ENCODE results near the gene APCDD1L. TPM values are rescaled to one million over a fixed set of nuclear protein-coding genes. Genes with fewer than 3 reads are reported as not detected.
A peak's percentile ranks its signal among the peaks of the same experiment; 100 is the strongest.

The APCDD1L gene
- total RNA-seq (2021; fragmentation: NEBNext Ultra II Directional; extraction: Animal tissue kit (Norgen Biotek cat#: 25700)) (3.1 and 3.2 TPM in 2 replicates), polyA plus RNA-seq (2011; rRNA removed) (0.83 and 1.8 TPM in 2 replicates), polyA minus RNA-seq (2011; rRNA and poly(A)+ RNA removed) (0.41 and 0.73 TPM in 2 replicates)
- polyA plus RNA-seq (2011; cell fraction: cytosol; rRNA removed), result 0.88 TPM
- 1.9 TPM for polyA plus RNA-seq (2011; cell fraction: nucleus; rRNA removed)
- polyA plus RNA-seq (2012, experiment 1 of 2), result 1.2 to 1.9 TPM (median 1.7 TPM) in 4 replicates
- polyA plus RNA-seq (2012, experiment 2 of 2), result 1.6 TPM
- 6.9 TPM for polyA plus RNA-seq (2013, experiment 1 of 2)
- 7.1 TPM for polyA plus RNA-seq (2013, experiment 2 of 2)
- 1.5 TPM for polyA minus RNA-seq (2011; cell fraction: cytosol; rRNA and poly(A)+ RNA removed)
- 2.0 TPM for polyA minus RNA-seq (2011; cell fraction: nucleus; rRNA and poly(A)+ RNA removed)
- long read RNA-seq, experiment 1, partial matches to known transcripts, result 0 of 2 reads
- long read RNA-seq, experiment 1, other reads (novel, unspliced or antisense), result 1 of 2 reads
- long read RNA-seq, experiment 2, result 0 reads

- FAIRE-seq (no peak), DNase-seq (ENCODE audit: low read depth in 1 of 2, low spot score in 2 of 2) (peak in 1 of 2 experiments; percentile 25)
- no peak within 1 kb of the TSS for H3K9ac ChIP-seq (replicated peaks in 1 of 4; ENCODE audit: extremely low read depth in 1 of 4, low read depth in 3 of 4, low read length in 3 of 4)
- ChIA-PET POLR2A (ENCODE audit: partially characterized antibody) (interaction anchor here (0.6 to 3.0 kb wide), 6 partner anchors 8 to 326 kb away, joined by 3 to 17 read pairs (median 4); no protein-coding TSS in a partner anchor), CTCF (ENCODE audit: partially characterized antibody) (interaction anchor here (0.6 to 6.4 kb wide), 2 partner anchors 34 to 1151 kb away, joined by 3 to 27 read pairs; no protein-coding TSS in a partner anchor)
- WGBS, 2 experiments (ENCODE audit: extremely low coverage in 1 of 2, insufficient coverage in 1 of 2, insufficient read length in 1 of 2, insufficient replicate concordance in 2 of 2, low coverage in 1 of 2, low lambda C conversion rate in 2 of 2, missing lambda C conversion rate in 1 of 2), result 26% methylated on average over 27 of the region's 28 CpGs; no CpG with 5 or more reads in 1 of the 2 experiments
- peaks cover 9 to 42% (median 37%) of the 10 kb centered on the region in 4 experiments for H3K27me3 ChIP-seq (replicated peaks in 1 of 4; ENCODE audit: control insufficient read depth in 3 of 4, extremely low read depth in 1 of 4, insufficient read depth in 3 of 4, low read length in 3 of 4)
- no peak within 1 kb of the TSS for H4K5ac ChIP-seq (ENCODE audit: insufficient read length, low read depth, low read length)
- H3K18ac ChIP-seq (ENCODE audit: extremely low read depth, low read length), result peak within 1 kb of the TSS; percentile 96
- H2AFZ ChIP-seq (ENCODE audit: low read length), result peak within 1 kb of the TSS; percentile 65; the same call in 1 of the 2 replicates
- H3K4ac ChIP-seq (replicated peaks; ENCODE audit: insufficient read length, low read depth, low read length), result peak within 1 kb of the TSS; percentile 72
- no peak within 1 kb of the TSS for H2BK20ac ChIP-seq (ENCODE audit: low read length)
- H4K20me1 ChIP-seq (replicated peaks in 1 of 2; ENCODE audit: control insufficient read depth in 1 of 2, insufficient read depth in 2 of 2, low read length in 2 of 2), result no peaks in the 10 kb centered on the region
- H3K79me2 ChIP-seq (ENCODE audit: control insufficient read depth in 1 of 2, insufficient read depth in 2 of 2, low read length in 2 of 2), result no peaks in the 10 kb centered on the region
- no peak within 1 kb of the TSS for H4K91ac ChIP-seq (replicated peaks; ENCODE audit: insufficient read length, low read length)
- no peak within 1 kb of the TSS for H3K23ac ChIP-seq (ENCODE audit: insufficient read length)
- no peak within 1 kb of the TSS for H3K14ac ChIP-seq (ENCODE audit: insufficient read length)
- no peak within 1 kb of the TSS for H2BK5ac ChIP-seq (ENCODE audit: low read depth, low read length)
- peak within 1 kb of the TSS; percentile 43 to 69 (median 56) for H3K4me3 ChIP-seq (ENCODE audit: extremely low read depth in 1 of 4, insufficient read depth in 2 of 4, low read depth in 3 of 4, low read length in 4 of 4)
- no peak within 1 kb of the TSS for H3K56ac ChIP-seq (replicated peaks; ENCODE audit: insufficient read length, low read depth, low read length)
- H2AK5ac ChIP-seq (ENCODE audit: low read depth, low read length), result no peak within 1 kb of the TSS
- H3K23me2 ChIP-seq (ENCODE audit: low read depth, low read length), result peaks cover 21% of the 10 kb centered on the region
- no peaks in the 10 kb centered on the region for H3K9me3 ChIP-seq (ENCODE audit: insufficient read depth in 2 of 2, low read depth in 1 of 2, low read length in 1 of 2)
- H3K79me1 ChIP-seq (ENCODE audit: low read depth, low read length), result no peaks in the 10 kb centered on the region
- H4K8ac ChIP-seq (ENCODE audit: extremely low read depth, insufficient read depth, low read length), result peak within 1 kb of the TSS; percentile 88
- H3K4me1 ChIP-seq (replicated peaks in 1 of 4; ENCODE audit: control insufficient read depth in 3 of 4, insufficient read depth in 4 of 4, low read length in 3 of 4), result peaks cover 3 to 15% (median 8%) of the 10 kb centered on the region in 4 experiments
- no peak within 1 kb of the TSS for H2BK120ac ChIP-seq (replicated peaks; ENCODE audit: low read depth, low read length)
- peak within 1 kb of the TSS; percentile 75; the same call in 1 of the 2 replicates for H2BK12ac ChIP-seq (ENCODE audit: low read depth, low read length)
- no peak within 1 kb of the TSS for H3K27ac ChIP-seq (ENCODE audit: low read depth, low read length)
- no peaks in the 10 kb centered on the region for H3K36me3 ChIP-seq (ENCODE audit: control insufficient read depth in 2 of 4, insufficient read depth in 4 of 4, low read length in 3 of 4)
- no peak within 1 kb of the TSS; the same call in 1 of the 2 replicates for H2BK15ac ChIP-seq (ENCODE audit: low read length)
- H3K4me2 ChIP-seq (ENCODE audit: insufficient read depth in 1 of 2, low read depth in 2 of 2, low read length in 2 of 2), result peak within 1 kb of the TSS; percentile 73 to 84
- no peak for TF ChIP-seq BCL11A (IDR thresholded peaks at IDR 0.05; ENCODE audit: low read depth in 2 of 2, low read length in 2 of 2)
- TF ChIP-seq SUZ12 (IDR thresholded peaks at IDR 0.05; ENCODE audit: low read length), result peak; percentile 43; the same call in 1 of the 2 replicates
- TF ChIP-seq MAFK (IDR thresholded peaks at IDR 0.05; ENCODE audit: low read depth, low read length), result no peak
- TF ChIP-seq SAP30 (IDR thresholded peaks at IDR 0.05; ENCODE audit: insufficient read depth, insufficient replicate concordance, low read length), result no peak
- TF ChIP-seq YY1 (IDR thresholded peaks at IDR 0.05; ENCODE audit: low read depth, low read length), result no peak
These were observed at the start of gene APCDD1L for GRCh38 chr20:58515233-58516212. TSS of gene APCDD1L (minus strand) at chr20:58515399. CDS start at chr20:58514707, 692 bp downstream.
